Measurements from ENCODE around the gene LKAAEAR1. TPM values are rescaled to one million over a fixed set of nuclear protein-coding genes. Genes with fewer than 3 reads are reported as not detected.
A peak's percentile ranks its signal among the peaks of the same experiment; 100 is the strongest.

The LKAAEAR1 gene
- total and polyA plus RNA-seq, 2 experiments from 2014 or later, result 1.8 TPM; not detected in 1

DNA sequence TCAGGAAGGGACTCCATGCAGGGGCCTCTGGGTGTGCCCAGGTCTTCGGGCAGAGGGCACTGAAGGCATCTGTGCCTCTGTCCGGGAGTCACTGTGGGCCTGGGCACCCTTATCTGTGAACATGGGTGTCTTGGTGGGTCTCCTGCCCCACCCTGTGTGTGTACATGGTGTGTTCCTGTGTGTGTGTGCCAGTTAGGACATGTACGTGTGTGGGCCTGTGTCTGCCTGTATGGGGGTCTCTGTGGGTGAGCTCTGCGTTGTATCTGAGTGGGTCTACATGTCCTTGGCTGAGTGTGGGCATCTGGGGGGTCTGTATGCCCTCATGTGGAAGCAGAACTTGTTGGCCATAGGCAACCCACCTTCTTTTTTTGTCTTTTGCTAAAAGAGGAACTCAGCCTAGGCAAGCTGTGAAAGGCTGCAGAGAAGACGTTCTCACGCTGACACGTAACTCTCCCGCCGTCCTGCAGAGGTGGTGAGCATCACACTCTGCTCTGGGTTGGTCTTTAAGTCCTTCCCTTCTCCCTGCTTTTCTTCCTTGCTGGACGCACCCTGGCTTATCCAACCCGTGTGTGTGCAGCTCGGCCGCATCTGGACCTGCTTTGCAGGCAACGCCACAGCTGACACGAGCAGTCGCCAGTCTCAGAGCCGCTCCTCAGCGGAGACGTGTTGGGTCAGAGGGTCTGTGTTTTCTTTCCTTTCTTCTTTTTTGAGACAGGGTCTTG is 23.7 kb upstream of the LKAAEAR1 start:
- Mint-ChIP-seq H3K27ac (no peak overlapping the region), H3K36me3 (ENCODE audit: low read depth) (no peaks in the 10 kb centered on the region; the same call in 2 of the 3 replicates), H3K9me3 (peaks cover 5% of the 10 kb centered on the region; the same call in 2 of the 3 replicates), H3K4me1 (peaks cover 9% of the 10 kb centered on the region), H3K27me3 (ENCODE audit: insufficient read depth, low read depth, poor library complexity) (peaks cover 11% of the 10 kb centered on the region), H3K4me3 (no peak overlapping the region)
- H4K20me1 ChIP-seq (replicated peaks; ENCODE audit: insufficient read depth), result no peaks in the 10 kb centered on the region
- no peak overlapping the region for H3K27ac ChIP-seq (ENCODE audit: low read depth)
- no peaks in the 10 kb centered on the region for H3K79me2 ChIP-seq (replicated peaks; ENCODE audit: insufficient read depth)
- no peaks in the 10 kb centered on the region for H3K4me1 ChIP-seq (ENCODE audit: insufficient read depth)
- ATAC-seq, result no peak
- H3F3A ChIP-seq (replicated peaks; ENCODE audit: low read depth), result peaks cover 6% of the 10 kb centered on the region
- H3K36me3 ChIP-seq (ENCODE audit: insufficient read depth), result no peaks in the 10 kb centered on the region
- H3K4me3 ChIP-seq, result no peak overlapping the region
- DNase-seq (ENCODE audit: low spot score), result peak; percentile 0
- no peak overlapping the region for H3K4me2 ChIP-seq
- TF ChIP-seq STAT1 (IDR thresholded peaks at IDR 0.05; ENCODE audit: unreplicated experiment) (no peak), JUNB (IDR thresholded peaks at IDR 0.05; ENCODE audit: unreplicated experiment) (no peak), EZH2phosphoT487 (IDR thresholded peaks at IDR 0.05; ENCODE audit: unreplicated experiment) (no peak), CREB1 (CRISPR knock-in tag; IDR thresholded peaks at IDR 0.05; ENCODE audit: low read depth) (no peak), ZNF331 (CRISPR knock-in tag; IDR thresholded peaks at IDR 0.05; ENCODE audit: low read depth) (no peak), EZH2 (IDR thresholded peaks at IDR 0.05; ENCODE audit: low read depth, unreplicated experiment) (no peak), ZNF114 (CRISPR knock-in tag; IDR thresholded peaks at IDR 0.05) (no peak), NANOG (IDR thresholded peaks at IDR 0.05; ENCODE audit: borderline replicate concordance) (no peak), POLR2AphosphoS5 (IDR thresholded peaks at IDR 0.05; ENCODE audit: low read depth) (no peak)
- TF ChIP-seq, protein P1, sequence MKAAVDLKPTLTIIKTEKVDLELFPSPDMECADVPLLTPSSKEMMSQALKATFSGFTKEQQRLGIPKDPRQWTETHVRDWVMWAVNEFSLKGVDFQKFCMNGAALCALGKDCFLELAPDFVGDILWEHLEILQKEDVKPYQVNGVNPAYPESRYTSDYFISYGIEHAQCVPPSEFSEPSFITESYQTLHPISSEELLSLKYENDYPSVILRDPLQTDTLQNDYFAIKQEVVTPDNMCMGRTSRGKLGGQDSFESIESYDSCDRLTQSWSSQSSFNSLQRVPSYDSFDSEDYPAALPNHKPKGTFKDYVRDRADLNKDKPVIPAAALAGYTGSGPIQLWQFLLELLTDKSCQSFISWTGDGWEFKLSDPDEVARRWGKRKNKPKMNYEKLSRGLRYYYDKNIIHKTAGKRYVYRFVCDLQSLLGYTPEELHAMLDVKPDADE (IDR thresholded peaks at IDR 0.05), result no peak
- TF ChIP-seq, protein P2, sequence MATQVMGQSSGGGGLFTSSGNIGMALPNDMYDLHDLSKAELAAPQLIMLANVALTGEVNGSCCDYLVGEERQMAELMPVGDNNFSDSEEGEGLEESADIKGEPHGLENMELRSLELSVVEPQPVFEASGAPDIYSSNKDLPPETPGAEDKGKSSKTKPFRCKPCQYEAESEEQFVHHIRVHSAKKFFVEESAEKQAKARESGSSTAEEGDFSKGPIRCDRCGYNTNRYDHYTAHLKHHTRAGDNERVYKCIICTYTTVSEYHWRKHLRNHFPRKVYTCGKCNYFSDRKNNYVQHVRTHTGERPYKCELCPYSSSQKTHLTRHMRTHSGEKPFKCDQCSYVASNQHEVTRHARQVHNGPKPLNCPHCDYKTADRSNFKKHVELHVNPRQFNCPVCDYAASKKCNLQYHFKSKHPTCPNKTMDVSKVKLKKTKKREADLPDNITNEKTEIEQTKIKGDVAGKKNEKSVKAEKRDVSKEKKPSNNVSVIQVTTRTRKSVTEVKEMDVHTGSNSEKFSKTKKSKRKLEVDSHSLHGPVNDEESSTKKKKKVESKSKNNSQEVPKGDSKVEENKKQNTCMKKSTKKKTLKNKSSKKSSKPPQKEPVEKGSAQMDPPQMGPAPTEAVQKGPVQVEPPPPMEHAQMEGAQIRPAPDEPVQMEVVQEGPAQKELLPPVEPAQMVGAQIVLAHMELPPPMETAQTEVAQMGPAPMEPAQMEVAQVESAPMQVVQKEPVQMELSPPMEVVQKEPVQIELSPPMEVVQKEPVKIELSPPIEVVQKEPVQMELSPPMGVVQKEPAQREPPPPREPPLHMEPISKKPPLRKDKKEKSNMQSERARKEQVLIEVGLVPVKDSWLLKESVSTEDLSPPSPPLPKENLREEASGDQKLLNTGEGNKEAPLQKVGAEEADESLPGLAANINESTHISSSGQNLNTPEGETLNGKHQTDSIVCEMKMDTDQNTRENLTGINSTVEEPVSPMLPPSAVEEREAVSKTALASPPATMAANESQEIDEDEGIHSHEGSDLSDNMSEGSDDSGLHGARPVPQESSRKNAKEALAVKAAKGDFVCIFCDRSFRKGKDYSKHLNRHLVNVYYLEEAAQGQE (IDR thresholded peaks at IDR 0.05; ENCODE audit: unreplicated experiment), result no peak
- TF ChIP-seq, protein P3, sequence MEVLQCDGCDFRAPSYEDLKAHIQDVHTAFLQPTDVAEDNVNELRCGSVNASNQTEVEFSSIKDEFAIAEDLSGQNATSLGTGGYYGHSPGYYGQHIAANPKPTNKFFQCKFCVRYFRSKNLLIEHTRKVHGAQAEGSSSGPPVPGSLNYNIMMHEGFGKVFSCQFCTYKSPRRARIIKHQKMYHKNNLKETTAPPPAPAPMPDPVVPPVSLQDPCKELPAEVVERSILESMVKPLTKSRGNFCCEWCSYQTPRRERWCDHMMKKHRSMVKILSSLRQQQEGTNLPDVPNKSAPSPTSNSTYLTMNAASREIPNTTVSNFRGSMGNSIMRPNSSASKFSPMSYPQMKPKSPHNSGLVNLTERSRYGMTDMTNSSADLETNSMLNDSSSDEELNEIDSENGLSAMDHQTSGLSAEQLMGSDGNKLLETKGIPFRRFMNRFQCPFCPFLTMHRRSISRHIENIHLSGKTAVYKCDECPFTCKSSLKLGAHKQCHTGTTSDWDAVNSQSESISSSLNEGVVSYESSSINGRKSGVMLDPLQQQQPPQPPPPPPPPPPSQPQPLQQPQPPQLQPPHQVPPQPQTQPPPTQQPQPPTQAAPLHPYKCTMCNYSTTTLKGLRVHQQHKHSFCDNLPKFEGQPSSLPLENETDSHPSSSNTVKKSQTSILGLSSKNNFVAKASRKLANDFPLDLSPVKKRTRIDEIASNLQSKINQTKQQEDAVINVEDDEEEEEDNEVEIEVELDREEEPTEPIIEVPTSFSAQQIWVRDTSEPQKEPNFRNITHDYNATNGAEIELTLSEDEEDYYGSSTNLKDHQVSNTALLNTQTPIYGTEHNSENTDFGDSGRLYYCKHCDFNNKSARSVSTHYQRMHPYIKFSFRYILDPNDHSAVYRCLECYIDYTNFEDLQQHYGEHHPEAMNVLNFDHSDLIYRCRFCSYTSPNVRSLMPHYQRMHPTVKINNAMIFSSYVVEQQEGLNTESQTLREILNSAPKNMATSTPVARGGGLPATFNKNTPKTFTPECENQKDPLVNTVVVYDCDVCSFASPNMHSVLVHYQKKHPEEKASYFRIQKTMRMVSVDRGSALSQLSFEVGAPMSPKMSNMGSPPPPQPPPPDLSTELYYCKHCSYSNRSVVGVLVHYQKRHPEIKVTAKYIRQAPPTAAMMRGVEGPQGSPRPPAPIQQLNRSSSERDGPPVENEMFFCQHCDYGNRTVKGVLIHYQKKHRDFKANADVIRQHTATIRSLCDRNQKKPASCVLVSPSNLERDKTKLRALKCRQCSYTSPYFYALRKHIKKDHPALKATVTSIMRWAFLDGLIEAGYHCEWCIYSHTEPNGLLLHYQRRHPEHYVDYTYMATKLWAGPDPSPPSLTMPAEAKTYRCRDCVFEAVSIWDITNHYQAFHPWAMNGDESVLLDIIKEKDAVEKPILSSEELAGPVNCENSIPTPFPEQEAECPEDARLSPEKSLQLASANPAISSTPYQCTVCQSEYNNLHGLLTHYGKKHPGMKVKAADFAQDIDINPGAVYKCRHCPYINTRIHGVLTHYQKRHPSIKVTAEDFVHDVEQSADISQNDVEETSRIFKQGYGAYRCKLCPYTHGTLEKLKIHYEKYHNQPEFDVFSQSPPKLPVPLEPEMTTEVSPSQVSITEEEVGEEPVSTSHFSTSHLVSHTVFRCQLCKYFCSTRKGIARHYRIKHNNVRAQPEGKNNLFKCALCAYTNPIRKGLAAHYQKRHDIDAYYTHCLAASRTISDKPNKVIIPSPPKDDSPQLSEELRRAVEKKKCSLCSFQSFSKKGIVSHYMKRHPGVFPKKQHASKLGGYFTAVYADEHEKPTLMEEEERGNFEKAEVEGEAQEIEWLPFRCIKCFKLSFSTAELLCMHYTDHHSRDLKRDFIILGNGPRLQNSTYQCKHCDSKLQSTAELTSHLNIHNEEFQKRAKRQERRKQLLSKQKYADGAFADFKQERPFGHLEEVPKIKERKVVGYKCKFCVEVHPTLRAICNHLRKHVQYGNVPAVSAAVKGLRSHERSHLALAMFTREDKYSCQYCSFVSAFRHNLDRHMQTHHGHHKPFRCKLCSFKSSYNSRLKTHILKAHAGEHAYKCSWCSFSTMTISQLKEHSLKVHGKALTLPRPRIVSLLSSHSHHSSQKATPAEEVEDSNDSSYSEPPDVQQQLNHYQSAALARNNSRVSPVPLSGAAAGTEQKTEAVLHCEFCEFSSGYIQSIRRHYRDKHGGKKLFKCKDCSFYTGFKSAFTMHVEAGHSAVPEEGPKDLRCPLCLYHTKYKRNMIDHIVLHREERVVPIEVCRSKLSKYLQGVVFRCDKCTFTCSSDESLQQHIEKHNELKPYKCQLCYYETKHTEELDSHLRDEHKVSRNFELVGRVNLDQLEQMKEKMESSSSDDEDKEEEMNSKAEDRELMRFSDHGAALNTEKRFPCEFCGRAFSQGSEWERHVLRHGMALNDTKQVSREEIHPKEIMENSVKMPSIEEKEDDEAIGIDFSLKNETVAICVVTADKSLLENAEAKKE (CRISPR knock-in tag; IDR thresholded peaks at IDR 0.05), result no peak
- TF ChIP-seq, protein P4, sequence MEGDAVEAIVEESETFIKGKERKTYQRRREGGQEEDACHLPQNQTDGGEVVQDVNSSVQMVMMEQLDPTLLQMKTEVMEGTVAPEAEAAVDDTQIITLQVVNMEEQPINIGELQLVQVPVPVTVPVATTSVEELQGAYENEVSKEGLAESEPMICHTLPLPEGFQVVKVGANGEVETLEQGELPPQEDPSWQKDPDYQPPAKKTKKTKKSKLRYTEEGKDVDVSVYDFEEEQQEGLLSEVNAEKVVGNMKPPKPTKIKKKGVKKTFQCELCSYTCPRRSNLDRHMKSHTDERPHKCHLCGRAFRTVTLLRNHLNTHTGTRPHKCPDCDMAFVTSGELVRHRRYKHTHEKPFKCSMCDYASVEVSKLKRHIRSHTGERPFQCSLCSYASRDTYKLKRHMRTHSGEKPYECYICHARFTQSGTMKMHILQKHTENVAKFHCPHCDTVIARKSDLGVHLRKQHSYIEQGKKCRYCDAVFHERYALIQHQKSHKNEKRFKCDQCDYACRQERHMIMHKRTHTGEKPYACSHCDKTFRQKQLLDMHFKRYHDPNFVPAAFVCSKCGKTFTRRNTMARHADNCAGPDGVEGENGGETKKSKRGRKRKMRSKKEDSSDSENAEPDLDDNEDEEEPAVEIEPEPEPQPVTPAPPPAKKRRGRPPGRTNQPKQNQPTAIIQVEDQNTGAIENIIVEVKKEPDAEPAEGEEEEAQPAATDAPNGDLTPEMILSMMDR (conservative IDR thresholded peaks at IDR 0.05; ENCODE audit: low read depth in 2 of 2), result no peak
- peaks cover 8% of the 10 kb centered on the region for H3K27me3 ChIP-seq (ENCODE audit: insufficient read depth)
- no peak overlapping the region for H2AFZ ChIP-seq
- H3K9me2 ChIP-seq (ENCODE audit: insufficient read depth), result no peaks in the 10 kb centered on the region
